ENCODE data around the gene CPAMD8.

CPAMD8 gene

DNA sequence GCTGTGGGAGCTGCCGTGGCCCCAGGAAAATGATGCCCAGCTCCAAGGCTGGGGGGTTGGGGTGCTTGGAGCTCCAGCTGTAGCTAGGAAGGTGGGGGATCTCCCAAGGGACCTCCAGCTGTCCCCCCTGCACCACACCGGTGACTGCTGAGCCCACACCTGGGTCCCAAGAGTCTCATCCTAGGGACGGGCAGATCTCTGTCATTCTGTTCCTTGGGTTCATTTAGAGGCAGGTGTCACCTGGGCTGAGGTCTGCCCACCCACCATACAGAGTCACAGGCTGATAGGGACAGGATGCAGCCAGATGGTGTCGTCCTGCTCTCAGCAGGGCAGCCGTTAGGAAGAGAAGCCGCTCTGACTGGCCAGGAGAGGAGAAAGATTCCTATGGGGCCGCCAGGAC is 132.5 kb downstream of the CPAMD8 start:
- Histone ChIP-seq H3K79me1 (replicated peaks; ENCODE audit: low read length, poor library complexity, severe bottlenecking) (no peaks in the 10 kb centered on the region), H4K91ac (ENCODE audit: low read length) (no peak overlapping the region), H3K27ac (ENCODE audit: low read length, poor library complexity, severe bottlenecking) (no peak overlapping the region), H3K36me3 (ENCODE audit: control insufficient read depth in 1 of 2, insufficient read depth in 2 of 2, low read depth in 1 of 2, low read length in 2 of 2) (no peaks in the 10 kb centered on the region), H3K4me1 (ENCODE audit: control insufficient read depth, insufficient read depth, low read depth, low read length) (peaks cover 19% of the 10 kb centered on the region), H3K9me3 (ENCODE audit: control insufficient read depth, low read length) (no peaks in the 10 kb centered on the region), H2BK120ac (ENCODE audit: low read depth, low read length) (peak overlapping the region; percentile 54), H2BK5ac (ENCODE audit: low read depth, low read length, poor library complexity, severe bottlenecking) (no peak overlapping the region), H3K23ac (ENCODE audit: low read length in 2 of 2) (peak overlapping the region in 1 of 2 experiments; percentile 46), H4K8ac (ENCODE audit: low read length) (peak overlapping the region; percentile 3), H3K18ac (ENCODE audit: low read depth in 1 of 2, low read length in 2 of 2) (peak overlapping the region in 1 of 2 experiments; percentile 63), H2AK5ac (ENCODE audit: low read length, severe bottlenecking) (no peak overlapping the region), H3K14ac (ENCODE audit: low read length in 2 of 2) (no peak overlapping the region), H3K4me3 (ENCODE audit: insufficient read depth in 1 of 2, low read depth in 1 of 2, low read length in 2 of 2) (no peak overlapping the region), H3K9ac (ENCODE audit: low read length) (no peak overlapping the region), H3K4me2 (ENCODE audit: low read length, poor library complexity, severe bottlenecking) (no peak overlapping the region), H2BK12ac (ENCODE audit: low read length in 2 of 2) (peak overlapping the region in 1 of 2 experiments; percentile 17), H3K4ac (ENCODE audit: low read depth in 1 of 2, low read length in 2 of 2) (peak overlapping the region in 1 of 2 experiments; percentile 3), H2AFZ (ENCODE audit: low read depth, low read length) (no peak overlapping the region), H3K27me3 (ENCODE audit: control insufficient read depth in 1 of 2, insufficient read depth in 1 of 2, low read length in 2 of 2) (peaks cover 5 to 56% of the 10 kb centered on the region in 2 experiments), H2BK15ac (ENCODE audit: low read depth, poor library complexity, severe bottlenecking) (no peak overlapping the region)
- no peak for DNase-seq
- WGBS: 69% methylated on average over 7 of the region's 7 CpGs

DNA sequence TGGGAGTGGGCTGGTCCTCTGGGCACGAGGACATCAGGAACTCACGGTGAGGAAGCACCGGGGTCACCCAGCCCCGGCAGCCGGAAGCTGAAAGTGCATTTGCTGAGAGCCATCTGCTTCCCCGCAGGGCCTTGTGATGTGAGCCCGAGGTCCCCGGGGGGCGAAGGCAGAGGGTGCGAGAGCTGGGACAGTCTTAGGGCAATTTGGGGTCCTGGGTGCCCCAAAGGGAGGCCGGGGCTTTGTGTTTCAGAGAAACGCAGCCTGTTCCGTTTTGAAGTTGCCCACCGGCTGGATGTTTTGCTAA is 133.0 kb downstream of the CPAMD8 start:
- Histone ChIP-seq H3K9ac (ENCODE audit: low read length) (no peak overlapping the region), H3K4ac (ENCODE audit: low read depth in 1 of 2, low read length in 2 of 2) (peak overlapping the region in 1 of 2 experiments; percentile 3), H3K4me2 (ENCODE audit: low read length, poor library complexity, severe bottlenecking) (no peak overlapping the region), H3K4me1 (ENCODE audit: control insufficient read depth, insufficient read depth, low read depth, low read length) (peaks cover 19% of the 10 kb centered on the region), H2BK15ac (ENCODE audit: low read depth, poor library complexity, severe bottlenecking) (peak overlapping the region; percentile 48), H2AFZ (ENCODE audit: low read depth, low read length) (no peak overlapping the region), H3K27me3 (ENCODE audit: control insufficient read depth in 1 of 2, insufficient read depth in 1 of 2, low read length in 2 of 2) (peaks cover 5 to 60% of the 10 kb centered on the region in 2 experiments), H3K4me3 (ENCODE audit: insufficient read depth in 1 of 2, low read depth in 1 of 2, low read length in 2 of 2) (no peak overlapping the region), H2BK12ac (ENCODE audit: low read length in 2 of 2) (peak overlapping the region; percentile 10 to 63), H3K18ac (ENCODE audit: low read depth in 1 of 2, low read length in 2 of 2) (no peak overlapping the region), H3K79me1 (replicated peaks; ENCODE audit: low read length, poor library complexity, severe bottlenecking) (no peaks in the 10 kb centered on the region), H3K36me3 (ENCODE audit: control insufficient read depth in 1 of 2, insufficient read depth in 2 of 2, low read depth in 1 of 2, low read length in 2 of 2) (no peaks in the 10 kb centered on the region), H2BK5ac (ENCODE audit: low read depth, low read length, poor library complexity, severe bottlenecking) (no peak overlapping the region), H3K27ac (ENCODE audit: low read length, poor library complexity, severe bottlenecking) (no peak overlapping the region), H3K14ac (ENCODE audit: low read length in 2 of 2) (peak overlapping the region in 1 of 2 experiments; percentile 28), H2AK5ac (ENCODE audit: low read length, severe bottlenecking) (no peak overlapping the region), H2BK120ac (ENCODE audit: low read depth, low read length) (peak overlapping the region; percentile 54), H4K8ac (ENCODE audit: low read length) (peak overlapping the region; percentile 10), H4K91ac (ENCODE audit: low read length) (peak overlapping the region; percentile 90), H3K23ac (ENCODE audit: low read length in 2 of 2) (no peak overlapping the region), H3K9me3 (ENCODE audit: control insufficient read depth, low read length) (no peaks in the 10 kb centered on the region)
- DNase-seq: peak; percentile 37
- WGBS: 69% methylated on average over 14 of the region's 14 CpGs

DNA sequence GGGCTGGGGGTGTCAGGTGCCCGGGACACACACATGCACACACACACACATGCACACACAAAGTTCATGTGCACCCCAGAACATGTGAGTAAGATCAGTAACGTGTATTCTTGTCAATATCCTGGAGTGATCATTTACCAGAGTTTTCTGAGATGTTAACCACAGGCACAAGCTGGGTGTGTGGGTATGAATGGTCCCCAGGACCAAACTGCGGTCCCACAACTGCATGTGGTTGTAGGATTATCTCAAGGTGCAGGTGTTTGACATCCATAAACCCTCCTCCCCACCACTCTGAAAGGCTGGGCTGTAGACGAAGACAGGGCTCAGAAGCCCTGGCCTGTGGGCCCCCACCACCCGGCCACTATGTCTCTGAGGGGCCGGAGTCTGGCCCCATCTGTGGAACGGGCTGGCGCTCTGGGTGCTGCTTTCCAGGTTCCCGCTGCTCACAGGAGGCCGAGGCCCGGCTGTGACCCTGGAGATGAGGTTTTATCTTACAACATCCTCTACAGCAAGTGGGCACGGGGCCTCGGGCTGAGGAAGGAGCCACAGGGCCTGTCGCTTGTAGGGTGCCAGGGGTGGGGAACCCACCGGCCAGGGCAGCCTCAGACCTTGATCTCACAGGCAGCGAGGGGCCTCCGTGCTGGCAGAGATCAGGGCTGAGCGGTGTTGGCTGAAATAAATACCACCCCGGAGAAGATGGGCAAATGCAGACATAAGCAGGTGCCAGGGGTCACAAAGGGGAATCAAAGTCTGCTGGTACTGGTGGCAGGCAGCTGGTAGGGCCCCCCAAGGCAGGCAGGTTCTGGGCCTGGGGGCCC is 133.5 kb downstream of the CPAMD8 start:
- WGBS: 92% methylated on average over 19 of the region's 19 CpGs
- H3K4me2 ChIP-seq (ENCODE audit: low read length, poor library complexity, severe bottlenecking): no peak overlapping the region
- H3K27me3 ChIP-seq (ENCODE audit: control insufficient read depth in 1 of 2, insufficient read depth in 1 of 2, low read length in 2 of 2): peaks cover 5 to 63% of the 10 kb centered on the region in 2 experiments
- H3K4ac ChIP-seq (ENCODE audit: low read depth in 1 of 2, low read length in 2 of 2): peak overlapping the region in 1 of 2 experiments; percentile 39
- peaks cover 19% of the 10 kb centered on the region for H3K4me1 ChIP-seq (ENCODE audit: control insufficient read depth, insufficient read depth, low read depth, low read length)
- DNase-seq: peak; percentile 37
- H3K36me3 ChIP-seq (ENCODE audit: control insufficient read depth in 1 of 2, insufficient read depth in 2 of 2, low read depth in 1 of 2, low read length in 2 of 2): no peaks in the 10 kb centered on the region
- no peaks in the 10 kb centered on the region for H3K79me1 ChIP-seq (replicated peaks; ENCODE audit: low read length, poor library complexity, severe bottlenecking)
- no peaks in the 10 kb centered on the region for H3K9me3 ChIP-seq (ENCODE audit: control insufficient read depth, low read length)
- H2BK120ac ChIP-seq (ENCODE audit: low read depth, low read length): peak overlapping the region; percentile 57
- peak overlapping the region; percentile 37 to 41 for H3K18ac ChIP-seq (ENCODE audit: low read depth in 1 of 2, low read length in 2 of 2)
- no peak overlapping the region for H2AFZ ChIP-seq (ENCODE audit: low read depth, low read length)
- peak overlapping the region; percentile 48 for H2BK15ac ChIP-seq (ENCODE audit: low read depth, poor library complexity, severe bottlenecking)
- H2BK12ac ChIP-seq (ENCODE audit: low read length in 2 of 2): peak overlapping the region; percentile 63 to 65
- H3K23ac ChIP-seq (ENCODE audit: low read length in 2 of 2): no peak overlapping the region
- no peak overlapping the region for H3K4me3 ChIP-seq (ENCODE audit: insufficient read depth in 1 of 2, low read depth in 1 of 2, low read length in 2 of 2)
- H3K14ac ChIP-seq (ENCODE audit: low read length in 2 of 2): peak overlapping the region in 1 of 2 experiments; percentile 28
- H2AK5ac ChIP-seq (ENCODE audit: low read length, severe bottlenecking): no peak overlapping the region
- H3K9ac ChIP-seq (ENCODE audit: low read length): no peak overlapping the region
- peak overlapping the region; percentile 47 for H4K8ac ChIP-seq (ENCODE audit: low read length)
- peak overlapping the region; percentile 90 for H4K91ac ChIP-seq (ENCODE audit: low read length)
- H3K27ac ChIP-seq (ENCODE audit: low read length, poor library complexity, severe bottlenecking): no peak overlapping the region
- no peak overlapping the region for H2BK5ac ChIP-seq (ENCODE audit: low read depth, low read length, poor library complexity, severe bottlenecking)

DNA sequence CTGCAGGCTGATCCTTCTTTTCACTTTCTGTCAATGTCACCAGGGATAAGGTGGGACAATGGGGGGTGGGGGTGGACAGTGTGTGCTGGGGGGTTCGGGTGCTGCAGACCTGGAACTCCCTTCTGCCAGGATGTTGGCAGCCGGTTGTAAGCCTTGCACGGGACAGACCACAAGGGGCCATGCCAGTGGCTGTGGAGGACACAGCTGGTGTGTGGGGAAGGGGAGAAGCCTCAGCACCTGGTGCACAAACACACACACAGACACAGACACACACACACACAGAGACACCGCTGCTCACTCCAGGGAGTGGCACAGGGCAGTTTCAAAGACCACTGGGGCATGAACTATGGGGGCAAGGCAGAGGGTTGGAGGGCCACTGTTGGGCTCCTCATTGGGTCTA is 134.2 kb downstream of the CPAMD8 start:
- peak overlapping the region in 1 of 2 experiments; percentile 67 for H3K4ac ChIP-seq (ENCODE audit: low read depth in 1 of 2, low read length in 2 of 2)
- H4K8ac ChIP-seq (ENCODE audit: low read length): peak overlapping the region; percentile 47
- no peak overlapping the region for H3K9ac ChIP-seq (ENCODE audit: low read length)
- no peak overlapping the region for H3K27ac ChIP-seq (ENCODE audit: low read length, poor library complexity, severe bottlenecking)
- H2BK12ac ChIP-seq (ENCODE audit: low read length in 2 of 2): no peak overlapping the region
- H2BK5ac ChIP-seq (ENCODE audit: low read depth, low read length, poor library complexity, severe bottlenecking): no peak overlapping the region
- no peak overlapping the region for H2BK15ac ChIP-seq (ENCODE audit: low read depth, poor library complexity, severe bottlenecking)
- no peak overlapping the region for H3K4me3 ChIP-seq (ENCODE audit: insufficient read depth in 1 of 2, low read depth in 1 of 2, low read length in 2 of 2)
- no peaks in the 10 kb centered on the region for H3K9me3 ChIP-seq (ENCODE audit: control insufficient read depth, low read length)
- H3K27me3 ChIP-seq (ENCODE audit: control insufficient read depth in 1 of 2, insufficient read depth in 1 of 2, low read length in 2 of 2): peaks cover 5 to 63% of the 10 kb centered on the region in 2 experiments
- no CpG with 5 or more reads among the region's 4 CpGs for WGBS
- peaks cover 14% of the 10 kb centered on the region for H3K4me1 ChIP-seq (ENCODE audit: control insufficient read depth, insufficient read depth, low read depth, low read length)
- peak overlapping the region in 1 of 2 experiments; percentile 35 for H3K14ac ChIP-seq (ENCODE audit: low read length in 2 of 2)
- H3K36me3 ChIP-seq (ENCODE audit: control insufficient read depth in 1 of 2, insufficient read depth in 2 of 2, low read depth in 1 of 2, low read length in 2 of 2): no peaks in the 10 kb centered on the region
- H3K79me1 ChIP-seq (replicated peaks; ENCODE audit: low read length, poor library complexity, severe bottlenecking): no peaks in the 10 kb centered on the region
- peak overlapping the region; percentile 91 for H4K91ac ChIP-seq (ENCODE audit: low read length)
- H3K18ac ChIP-seq (ENCODE audit: low read depth in 1 of 2, low read length in 2 of 2): peak overlapping the region in 1 of 2 experiments; percentile 37
- peak overlapping the region; percentile 57 for H2BK120ac ChIP-seq (ENCODE audit: low read depth, low read length)
- no peak overlapping the region for H2AFZ ChIP-seq (ENCODE audit: low read depth, low read length)
- DNase-seq: no peak
- no peak overlapping the region for H3K4me2 ChIP-seq (ENCODE audit: low read length, poor library complexity, severe bottlenecking)
- H2AK5ac ChIP-seq (ENCODE audit: low read length, severe bottlenecking): no peak overlapping the region
- peak overlapping the region in 1 of 2 experiments; percentile 57 for H3K23ac ChIP-seq (ENCODE audit: low read length in 2 of 2)

Data from mesenchymal stem cell (in vitro differentiated cells and primary cell).